A204.1 (cell line): ENCODE data around the gene SH3BP5.

Source experiments
- FAIRE-seq: peaks from 2 replicates; lab custom pipeline; 2012; peaks lifted over from hg19 to GRCh38; lab: Jason Lieb, UNC

Gene SH3BP5

GRCh38 chr3:15273227-15273626 lies 59.2 kb downstream of the SH3BP5 start:
- no peak for FAIRE-seq

GRCh38 chr3:15272426-15273196 lies 59.8 kb downstream of the SH3BP5 start:
- FAIRE-seq: no peak

GRCh38 chr3:15271785-15272381 lies 60.5 kb downstream of the SH3BP5 start:
- FAIRE-seq: no peak

GRCh38 chr3:15271030-15271429 lies 61.4 kb downstream of the SH3BP5 start:
- FAIRE-seq: no peak

- FAIRE-seq: no peak
Measured at GRCh38 chr3:15269091-15269989, 63.0 kb downstream of the SH3BP5 start.

GRCh38 chr3:15268033-15268631 lies 64.3 kb downstream of the SH3BP5 start:
- no peak for FAIRE-seq

- no peak for FAIRE-seq
Measured at GRCh38 chr3:15267502-15267901, 64.9 kb downstream of the SH3BP5 start.

GRCh38 chr3:15266510-15267376 lies 65.6 kb downstream of the SH3BP5 start:
- FAIRE-seq: no peak

GRCh38 chr3:15265655-15266509 lies 66.5 kb downstream of the SH3BP5 start:
- no peak for FAIRE-seq

- no peak for FAIRE-seq
Measured at GRCh38 chr3:15264486-15264885, 67.9 kb downstream of the SH3BP5 start.

GRCh38 chr3:15263926-15264325 lies 68.5 kb downstream of the SH3BP5 start:
- FAIRE-seq: no peak

- FAIRE-seq: no peak
Measured at GRCh38 chr3:15263120-15263519, 69.3 kb downstream of the SH3BP5 start.

DNA sequence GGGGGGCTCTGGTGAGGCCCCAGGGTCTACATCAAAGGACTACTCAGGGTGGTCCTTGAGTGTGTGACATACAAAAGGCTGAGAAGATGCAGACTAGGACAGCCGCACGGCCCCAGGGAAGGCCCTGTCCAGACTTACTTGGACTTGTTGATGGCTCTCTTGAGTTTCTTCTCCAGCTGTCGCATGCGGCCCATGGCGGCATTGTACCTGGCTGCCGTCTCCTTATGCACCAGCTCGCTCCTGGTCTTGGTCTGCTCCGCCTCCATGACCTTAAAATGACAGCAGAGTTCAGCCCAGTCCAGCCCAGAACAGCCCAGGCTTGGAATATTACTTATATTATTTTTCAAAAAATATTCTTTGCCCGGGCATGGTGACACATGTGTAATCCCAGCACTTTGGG lies 70.4 kb downstream of the SH3BP5 start:
- no peak for FAIRE-seq

GRCh38 chr3:15261274-15261673 lies 71.1 kb downstream of the SH3BP5 start:
- FAIRE-seq: no peak

DNA sequence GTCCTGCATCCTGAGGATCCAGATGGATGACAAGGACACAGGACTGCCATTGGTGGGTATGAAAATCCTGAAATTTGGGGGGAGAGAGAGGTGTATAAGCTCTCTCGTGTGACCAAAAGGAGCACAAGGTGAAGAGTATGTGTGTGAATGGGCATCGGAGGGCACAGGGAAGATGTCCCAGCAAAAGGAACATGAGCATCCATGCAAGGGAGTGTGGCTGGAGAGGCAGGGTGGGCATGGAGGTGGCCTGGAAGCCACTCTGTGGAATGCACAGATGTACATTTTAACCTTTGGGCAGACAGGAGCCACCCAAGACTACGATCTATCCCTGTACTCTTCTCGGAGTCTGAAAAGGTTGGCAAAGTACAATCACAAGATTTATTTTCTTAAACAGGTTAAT lies 71.9 kb downstream of the SH3BP5 start:
- no peak for FAIRE-seq

GRCh38 chr3:15258720-15259119 lies 73.7 kb downstream of the SH3BP5 start:
- FAIRE-seq: no peak

DNA sequence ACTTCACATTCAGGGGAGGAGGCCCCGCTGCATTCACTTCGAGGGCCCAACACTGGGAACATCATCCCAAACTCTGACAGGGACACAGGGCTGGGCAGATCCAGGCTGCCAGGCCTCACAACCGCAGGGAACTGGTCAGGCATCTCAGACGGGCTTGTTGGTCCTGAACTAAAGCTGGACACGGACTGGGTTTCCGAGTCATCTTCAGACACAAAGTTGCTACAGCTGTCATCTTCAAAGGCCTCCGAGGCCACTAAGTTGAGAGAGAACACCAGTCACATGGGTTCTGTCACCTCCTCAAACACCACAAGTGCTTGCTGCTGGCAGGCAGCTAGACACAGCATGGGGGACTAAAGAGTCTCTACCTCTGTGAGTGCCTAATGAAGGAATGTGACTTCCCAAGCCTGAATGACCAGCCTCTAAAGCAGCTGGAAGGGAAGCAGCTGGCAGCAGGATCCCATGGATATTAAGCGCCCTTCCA lies 75.5 kb downstream of the SH3BP5 start:
- no peak for FAIRE-seq

GRCh38 chr3:15255215-15255614 lies 77.2 kb downstream of the SH3BP5 start:
- no peak for FAIRE-seq

GRCh38 chr3:15253023-15253697 lies 79.2 kb downstream of the SH3BP5 start:
- no peak for FAIRE-seq

GRCh38 chr3:15246186-15246585 lies 86.2 kb downstream of the SH3BP5 start:
- FAIRE-seq: no peak
